HG03442 (cell line): Measurements from ENCODE around the gene SLC12A5.
"Not testable (repeated sequence)": the region's sequence is repeated elsewhere in the genome, so short reads cannot be mapped to it uniquely, and the experiment has no call there.

Experiments used
- ATAC-seq: cut with Tn5 transposase; IDR thresholded peaks from one replicate; pipeline ENCODE4 v1.9.1; 2021; ENCODE audit warnings: mild to moderate bottlenecking, moderate library complexity; ENCODE audit not compliant: unreplicated experiment

The SLC12A5 gene

GRCh38 chr20:46028772-46029371, at the start of gene SLC12A5:
SLC12A5 (plus strand) TSS chr20:46029215; CDS start chr20:46029345, 130 bp downstream.
- ATAC-seq, result no peak

GRCh38 chr20:45981261-45981660, 47.8 kb upstream of the SLC12A5 start:
- no peak for ATAC-seq

GRCh38 chr20:45983279-45983743, 45.7 kb upstream of the SLC12A5 start:
- no peak for ATAC-seq

- no peak for ATAC-seq
Measured at GRCh38 chr20:45985573-45985972, 43.4 kb upstream of the SLC12A5 start.

GRCh38 chr20:45987108-45987780, 41.8 kb upstream of the SLC12A5 start:
- ATAC-seq, result no peak

- ATAC-seq, result not testable (repeated sequence)
Measured at GRCh38 chr20:45988830-45989229, 40.2 kb upstream of the SLC12A5 start.

GRCh38 chr20:45991616-45992015, 37.4 kb upstream of the SLC12A5 start:
- no peak for ATAC-seq

- ATAC-seq, result no peak
Measured at GRCh38 chr20:45993197-45993951, 35.6 kb upstream of the SLC12A5 start.

GRCh38 chr20:45994761-45995493, 34.1 kb upstream of the SLC12A5 start:
- no peak for ATAC-seq

GRCh38 chr20:45995495-45996097, 33.4 kb upstream of the SLC12A5 start:
- ATAC-seq, result not testable (repeated sequence)

GRCh38 chr20:45997187-45997586, 31.8 kb upstream of the SLC12A5 start:
- no peak for ATAC-seq

GRCh38 chr20:45998337-45998736, 30.7 kb upstream of the SLC12A5 start:
- no peak for ATAC-seq

- no peak for ATAC-seq
Measured at GRCh38 chr20:45998761-45999160, 30.3 kb upstream of the SLC12A5 start.

- ATAC-seq, result no peak
Measured at GRCh38 chr20:45999557-46000261, 29.3 kb upstream of the SLC12A5 start.

GRCh38 chr20:46000262-46000996, 28.6 kb upstream of the SLC12A5 start:
- no peak for ATAC-seq

- no peak for ATAC-seq
Measured at GRCh38 chr20:46001498-46001897, 27.5 kb upstream of the SLC12A5 start.

- ATAC-seq, result no peak
Measured at GRCh38 chr20:46002008-46002407, 27.0 kb upstream of the SLC12A5 start.

GRCh38 chr20:46004187-46004586, 24.8 kb upstream of the SLC12A5 start:
- no peak for ATAC-seq

- no peak for ATAC-seq
Measured at GRCh38 chr20:46004889-46005473, 24.0 kb upstream of the SLC12A5 start.
